HepG2 (cell line): ENCODE data around the gene VPS13D. TPM values are rescaled to one million over a fixed set of nuclear protein-coding genes. Genes with fewer than 3 reads are reported as not detected.

Experiments
- BORCS8-MEF2B ChIP-seq: sonication (generic); formaldehyde crosslinking; IDR thresholded peaks from 2 replicates; pipeline ENCODE4 v1.8.0; 2022; ENCODE audit warnings: mild to moderate bottlenecking, missing genetic modification reagents
- DBP ChIP-seq: sonication (generic); formaldehyde crosslinking; IDR thresholded peaks from 2 replicates; pipeline ENCODE4 v1.4.0; 2020; ENCODE audit warnings: missing genetic modification reagents; ENCODE audit errors: not compliant biosample characterization
- DRAP1 ChIP-seq: IDR thresholded peaks from 2 replicates; pipeline ENCODE4 v1.6.1; 2016; ENCODE audit warnings: missing genetic modification reagents, missing compliant biosample characterization
- E2F5 ChIP-seq: sonication (generic); formaldehyde crosslinking; conservative IDR thresholded peaks from 2 replicates; pipeline ENCODE4 v1.4.0; 2020; ENCODE audit warnings: missing genetic modification reagents
- KDM2A ChIP-seq: sonication (generic); formaldehyde crosslinking; IDR thresholded peaks from 2 replicates; pipeline ENCODE4 v1.4.0; 2020; ENCODE audit warnings: low read depth, missing genetic modification reagents, borderline replicate concordance
- MLXIP ChIP-seq: sonication (generic); formaldehyde crosslinking; IDR thresholded peaks from 2 replicates; pipeline ENCODE4 v1.9.0; 2021; ENCODE audit warnings: missing genetic modification reagents, borderline replicate concordance
- TBX3 ChIP-seq: fragments of 450-650 bp; IDR thresholded peaks from 2 replicates; pipeline ENCODE4 v1.6.1; 2017; ENCODE audit warnings: antibody characterized with exemption, mild to moderate bottlenecking, inconsistent platforms, borderline replicate concordance
- ZHX2 ChIP-seq, 2 experiments: sonication (generic) in 1 of 2; formaldehyde crosslinking in 1 of 2; IDR thresholded peaks; 2 replicates each; pipeline versions ENCODE4 v1.6.1 to v1.9.0; 2014 to 2022; ENCODE audit warnings: antibody characterized with exemption in 1 of 2, borderline replicate concordance in 1 of 2, inconsistent platforms in 1 of 2, low read depth in 1 of 2, missing genetic modification reagents in 1 of 2
- ZNF513 ChIP-seq: sonication (generic); formaldehyde crosslinking; conservative IDR thresholded peaks from 2 replicates; pipeline ENCODE4 v1.5.0; 2020; ENCODE audit warnings: missing genetic modification reagents
- ZNF746 ChIP-seq: sonication (generic); formaldehyde crosslinking; IDR thresholded peaks from 2 replicates; pipeline ENCODE4 v1.8.0; 2022; ENCODE audit warnings: mild to moderate bottlenecking, missing genetic modification reagents
- ZNF788 ChIP-seq: sonication (generic); formaldehyde crosslinking; IDR thresholded peaks from 2 replicates; pipeline ENCODE4 v1.5.0; 2020; ENCODE audit warnings: mild to moderate bottlenecking, missing genetic modification reagents, borderline replicate concordance
- polyA plus RNA-seq, 8 experiments: library from polyadenylated mRNA; depleted of rRNA in 3 of 8; stranded (reverse) in 7 of 8; unstranded in 1 of 8; fragments of >200 nt; fragmentation: Illumina TruSeq in 4 of 8; extraction: Trizol in 4 of 8; gene quantifications; 2 replicates each; pipeline versions ENCODE4 v1.2.1 to v1.2.3, GENCODE V29; 2011 to 2016; ENCODE audit warnings: low read depth in 4 of 8, missing spikeins in 1 of 8, mixed read lengths in 1 of 8; ENCODE audit not compliant: insufficient read depth in 1 of 8
- total RNA-seq, 5 experiments: library from RNA; depleted of rRNA; stranded (reverse); fragments of >200 nt; fragmentation: Illumina TruSeq; extraction: Trizol; gene quantifications; 2 replicates each; pipeline ENCODE4 v1.2.3, GENCODE V29; 2016; ENCODE audit warnings: low read depth in 1 of 5

VPS13D gene
- total and polyA plus RNA-seq, 2 of the 13 experiments (the other 11 are each of a cell fraction or from before 2014, with no cell fraction given) = 8.6 to 13.9 TPM

GRCh38 chr1:12229835-12230548, at the start of gene VPS13D (continued):
- TF ChIP-seq BORCS8-MEF2B (CRISPR knock-in tag) (0 out of 2 replicates have a peak, but pooled peaks have one; percentile 51), DBP (CRISPR knock-in tag) (no peak), ZNF513 (CRISPR knock-in tag) (0 out of 2 replicates have a peak, but pooled peaks have one; percentile 35), E2F5 (CRISPR knock-in tag) (0 out of 2 replicates have a peak, but pooled peaks have one; percentile 41), MLXIP (no peak), DRAP1 (no peak), ZNF788 (peak; percentile 40; the same call in 1 of the 2 replicates), KDM2A (peak; percentile 75; the same call in 1 of the 2 replicates), ZNF746 (no peak), TBX3 (no peak), ZHX2 (IDR thresholded peaks at IDR 0.05; ENCODE audit: low read depth) (0 out of 2 replicates have a peak, but pooled peaks have one; percentile 19), ZHX2 (CRISPR knock-in tag; IDR thresholded peaks at IDR 0.05; ENCODE audit: borderline replicate concordance) (no peak)
